ENCODE data around the gene METRNL.

DNA sequence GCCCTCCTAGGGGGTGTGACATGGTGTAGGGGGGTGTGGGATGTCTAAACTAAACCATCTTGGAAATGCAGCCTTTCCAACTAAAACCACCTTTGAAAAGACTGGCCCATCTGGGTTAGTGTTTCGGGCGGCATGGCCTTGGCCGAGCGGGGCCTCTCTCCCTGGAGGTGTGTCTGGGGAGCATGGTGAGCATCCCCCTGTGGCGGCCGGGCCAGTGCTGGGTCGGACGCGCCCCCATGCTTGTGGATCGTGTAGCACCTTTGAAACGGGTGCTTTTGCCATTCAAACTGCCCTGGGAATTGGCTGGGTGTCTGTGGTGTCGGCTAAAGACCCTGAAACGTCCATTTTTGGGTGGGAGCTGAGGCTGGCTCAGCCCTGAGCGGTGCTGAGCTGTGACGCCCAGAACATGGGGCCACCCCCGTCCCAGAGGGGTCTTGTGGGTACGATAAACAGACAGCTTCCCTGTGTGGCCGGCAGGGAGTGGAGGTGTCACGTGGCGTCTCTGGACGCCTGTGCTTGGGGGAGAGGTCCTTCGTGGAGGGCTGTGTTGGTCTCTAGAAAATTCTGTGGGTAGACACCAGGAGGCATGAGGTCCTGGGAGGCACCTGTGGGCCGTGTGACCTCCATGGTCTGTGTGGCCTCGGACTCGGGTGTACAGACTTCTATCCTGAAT is 6.3 kb downstream of the METRNL start:
- TF ChIP-seq, protein P1, sequence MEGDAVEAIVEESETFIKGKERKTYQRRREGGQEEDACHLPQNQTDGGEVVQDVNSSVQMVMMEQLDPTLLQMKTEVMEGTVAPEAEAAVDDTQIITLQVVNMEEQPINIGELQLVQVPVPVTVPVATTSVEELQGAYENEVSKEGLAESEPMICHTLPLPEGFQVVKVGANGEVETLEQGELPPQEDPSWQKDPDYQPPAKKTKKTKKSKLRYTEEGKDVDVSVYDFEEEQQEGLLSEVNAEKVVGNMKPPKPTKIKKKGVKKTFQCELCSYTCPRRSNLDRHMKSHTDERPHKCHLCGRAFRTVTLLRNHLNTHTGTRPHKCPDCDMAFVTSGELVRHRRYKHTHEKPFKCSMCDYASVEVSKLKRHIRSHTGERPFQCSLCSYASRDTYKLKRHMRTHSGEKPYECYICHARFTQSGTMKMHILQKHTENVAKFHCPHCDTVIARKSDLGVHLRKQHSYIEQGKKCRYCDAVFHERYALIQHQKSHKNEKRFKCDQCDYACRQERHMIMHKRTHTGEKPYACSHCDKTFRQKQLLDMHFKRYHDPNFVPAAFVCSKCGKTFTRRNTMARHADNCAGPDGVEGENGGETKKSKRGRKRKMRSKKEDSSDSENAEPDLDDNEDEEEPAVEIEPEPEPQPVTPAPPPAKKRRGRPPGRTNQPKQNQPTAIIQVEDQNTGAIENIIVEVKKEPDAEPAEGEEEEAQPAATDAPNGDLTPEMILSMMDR (IDR thresholded peaks at IDR 0.05): no peak
- TF ChIP-seq ZFX (IDR thresholded peaks at IDR 0.05; ENCODE audit: borderline replicate concordance): no peak

Data from 22Rv1 (cell line).